ENCODE results near the gene SMC4.

DNA sequence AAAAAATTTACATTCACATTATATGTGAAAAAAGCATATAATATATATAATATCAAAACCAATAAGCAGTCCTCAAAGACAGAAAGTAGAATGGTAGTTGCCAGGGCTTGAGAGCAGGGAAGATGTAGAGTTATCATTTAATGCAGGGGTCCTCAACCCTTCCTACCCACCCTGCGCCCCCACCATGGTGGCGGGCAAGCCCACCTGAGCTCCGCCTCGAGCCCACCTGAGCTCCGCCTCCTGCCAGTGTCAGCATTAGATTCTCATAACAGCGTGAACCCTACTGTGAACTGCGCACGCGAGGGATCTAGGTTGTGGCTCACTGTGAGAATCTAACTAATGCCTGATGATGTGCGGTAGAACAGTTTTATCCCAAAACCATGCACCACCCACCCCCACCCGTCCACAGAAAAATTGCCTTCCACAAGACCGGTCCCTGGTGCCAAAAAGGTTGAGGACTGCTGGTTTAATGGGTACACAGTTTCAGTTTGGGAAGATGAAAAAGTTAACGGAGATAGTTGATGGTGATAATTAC lies 47.1 kb downstream of the SMC4 start:
- TF ChIP-seq, protein P1, sequence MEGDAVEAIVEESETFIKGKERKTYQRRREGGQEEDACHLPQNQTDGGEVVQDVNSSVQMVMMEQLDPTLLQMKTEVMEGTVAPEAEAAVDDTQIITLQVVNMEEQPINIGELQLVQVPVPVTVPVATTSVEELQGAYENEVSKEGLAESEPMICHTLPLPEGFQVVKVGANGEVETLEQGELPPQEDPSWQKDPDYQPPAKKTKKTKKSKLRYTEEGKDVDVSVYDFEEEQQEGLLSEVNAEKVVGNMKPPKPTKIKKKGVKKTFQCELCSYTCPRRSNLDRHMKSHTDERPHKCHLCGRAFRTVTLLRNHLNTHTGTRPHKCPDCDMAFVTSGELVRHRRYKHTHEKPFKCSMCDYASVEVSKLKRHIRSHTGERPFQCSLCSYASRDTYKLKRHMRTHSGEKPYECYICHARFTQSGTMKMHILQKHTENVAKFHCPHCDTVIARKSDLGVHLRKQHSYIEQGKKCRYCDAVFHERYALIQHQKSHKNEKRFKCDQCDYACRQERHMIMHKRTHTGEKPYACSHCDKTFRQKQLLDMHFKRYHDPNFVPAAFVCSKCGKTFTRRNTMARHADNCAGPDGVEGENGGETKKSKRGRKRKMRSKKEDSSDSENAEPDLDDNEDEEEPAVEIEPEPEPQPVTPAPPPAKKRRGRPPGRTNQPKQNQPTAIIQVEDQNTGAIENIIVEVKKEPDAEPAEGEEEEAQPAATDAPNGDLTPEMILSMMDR (IDR thresholded peaks at IDR 0.05), result no peak
- TF ChIP-seq, protein P2, sequence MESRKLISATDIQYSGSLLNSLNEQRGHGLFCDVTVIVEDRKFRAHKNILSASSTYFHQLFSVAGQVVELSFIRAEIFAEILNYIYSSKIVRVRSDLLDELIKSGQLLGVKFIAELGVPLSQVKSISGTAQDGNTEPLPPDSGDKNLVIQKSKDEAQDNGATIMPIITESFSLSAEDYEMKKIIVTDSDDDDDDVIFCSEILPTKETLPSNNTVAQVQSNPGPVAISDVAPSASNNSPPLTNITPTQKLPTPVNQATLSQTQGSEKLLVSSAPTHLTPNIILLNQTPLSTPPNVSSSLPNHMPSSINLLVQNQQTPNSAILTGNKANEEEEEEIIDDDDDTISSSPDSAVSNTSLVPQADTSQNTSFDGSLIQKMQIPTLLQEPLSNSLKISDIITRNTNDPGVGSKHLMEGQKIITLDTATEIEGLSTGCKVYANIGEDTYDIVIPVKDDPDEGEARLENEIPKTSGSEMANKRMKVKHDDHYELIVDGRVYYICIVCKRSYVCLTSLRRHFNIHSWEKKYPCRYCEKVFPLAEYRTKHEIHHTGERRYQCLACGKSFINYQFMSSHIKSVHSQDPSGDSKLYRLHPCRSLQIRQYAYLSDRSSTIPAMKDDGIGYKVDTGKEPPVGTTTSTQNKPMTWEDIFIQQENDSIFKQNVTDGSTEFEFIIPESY (IDR thresholded peaks at IDR 0.05; ENCODE audit: borderline replicate concordance, low read depth), result no peak
- TF ChIP-seq, protein P3, sequence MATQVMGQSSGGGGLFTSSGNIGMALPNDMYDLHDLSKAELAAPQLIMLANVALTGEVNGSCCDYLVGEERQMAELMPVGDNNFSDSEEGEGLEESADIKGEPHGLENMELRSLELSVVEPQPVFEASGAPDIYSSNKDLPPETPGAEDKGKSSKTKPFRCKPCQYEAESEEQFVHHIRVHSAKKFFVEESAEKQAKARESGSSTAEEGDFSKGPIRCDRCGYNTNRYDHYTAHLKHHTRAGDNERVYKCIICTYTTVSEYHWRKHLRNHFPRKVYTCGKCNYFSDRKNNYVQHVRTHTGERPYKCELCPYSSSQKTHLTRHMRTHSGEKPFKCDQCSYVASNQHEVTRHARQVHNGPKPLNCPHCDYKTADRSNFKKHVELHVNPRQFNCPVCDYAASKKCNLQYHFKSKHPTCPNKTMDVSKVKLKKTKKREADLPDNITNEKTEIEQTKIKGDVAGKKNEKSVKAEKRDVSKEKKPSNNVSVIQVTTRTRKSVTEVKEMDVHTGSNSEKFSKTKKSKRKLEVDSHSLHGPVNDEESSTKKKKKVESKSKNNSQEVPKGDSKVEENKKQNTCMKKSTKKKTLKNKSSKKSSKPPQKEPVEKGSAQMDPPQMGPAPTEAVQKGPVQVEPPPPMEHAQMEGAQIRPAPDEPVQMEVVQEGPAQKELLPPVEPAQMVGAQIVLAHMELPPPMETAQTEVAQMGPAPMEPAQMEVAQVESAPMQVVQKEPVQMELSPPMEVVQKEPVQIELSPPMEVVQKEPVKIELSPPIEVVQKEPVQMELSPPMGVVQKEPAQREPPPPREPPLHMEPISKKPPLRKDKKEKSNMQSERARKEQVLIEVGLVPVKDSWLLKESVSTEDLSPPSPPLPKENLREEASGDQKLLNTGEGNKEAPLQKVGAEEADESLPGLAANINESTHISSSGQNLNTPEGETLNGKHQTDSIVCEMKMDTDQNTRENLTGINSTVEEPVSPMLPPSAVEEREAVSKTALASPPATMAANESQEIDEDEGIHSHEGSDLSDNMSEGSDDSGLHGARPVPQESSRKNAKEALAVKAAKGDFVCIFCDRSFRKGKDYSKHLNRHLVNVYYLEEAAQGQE (IDR thresholded peaks at IDR 0.05; ENCODE audit: low read depth, low read length), result no peak
- TF ChIP-seq EZH2phosphoT487 (IDR thresholded peaks at IDR 0.05; ENCODE audit: borderline replicate concordance, low read depth) (no peak), TAF1 (IDR thresholded peaks at IDR 0.05; ENCODE audit: borderline replicate concordance, low read depth, low read length) (no peak), TEAD4 (IDR thresholded peaks at IDR 0.05; ENCODE audit: borderline replicate concordance, insufficient read depth) (no peak), YY1 (IDR thresholded peaks at IDR 0.05; ENCODE audit: low read depth) (no peak), FOXM1 (IDR thresholded peaks at IDR 0.05; ENCODE audit: low read depth) (no peak), JUND (IDR thresholded peaks at IDR 0.05) (no peak), RCOR1 (IDR thresholded peaks at IDR 0.05; ENCODE audit: low read length) (no peak)
- TF ChIP-seq, protein P4, sequence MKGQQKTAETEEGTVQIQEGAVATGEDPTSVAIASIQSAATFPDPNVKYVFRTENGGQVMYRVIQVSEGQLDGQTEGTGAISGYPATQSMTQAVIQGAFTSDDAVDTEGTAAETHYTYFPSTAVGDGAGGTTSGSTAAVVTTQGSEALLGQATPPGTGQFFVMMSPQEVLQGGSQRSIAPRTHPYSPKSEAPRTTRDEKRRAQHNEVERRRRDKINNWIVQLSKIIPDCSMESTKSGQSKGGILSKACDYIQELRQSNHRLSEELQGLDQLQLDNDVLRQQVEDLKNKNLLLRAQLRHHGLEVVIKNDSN (IDR thresholded peaks at IDR 0.05; ENCODE audit: borderline replicate concordance, low read depth), result no peak

Data from SK-N-SH (cell line).